ENCODE measurements around the gene SLC37A1.

DNA sequence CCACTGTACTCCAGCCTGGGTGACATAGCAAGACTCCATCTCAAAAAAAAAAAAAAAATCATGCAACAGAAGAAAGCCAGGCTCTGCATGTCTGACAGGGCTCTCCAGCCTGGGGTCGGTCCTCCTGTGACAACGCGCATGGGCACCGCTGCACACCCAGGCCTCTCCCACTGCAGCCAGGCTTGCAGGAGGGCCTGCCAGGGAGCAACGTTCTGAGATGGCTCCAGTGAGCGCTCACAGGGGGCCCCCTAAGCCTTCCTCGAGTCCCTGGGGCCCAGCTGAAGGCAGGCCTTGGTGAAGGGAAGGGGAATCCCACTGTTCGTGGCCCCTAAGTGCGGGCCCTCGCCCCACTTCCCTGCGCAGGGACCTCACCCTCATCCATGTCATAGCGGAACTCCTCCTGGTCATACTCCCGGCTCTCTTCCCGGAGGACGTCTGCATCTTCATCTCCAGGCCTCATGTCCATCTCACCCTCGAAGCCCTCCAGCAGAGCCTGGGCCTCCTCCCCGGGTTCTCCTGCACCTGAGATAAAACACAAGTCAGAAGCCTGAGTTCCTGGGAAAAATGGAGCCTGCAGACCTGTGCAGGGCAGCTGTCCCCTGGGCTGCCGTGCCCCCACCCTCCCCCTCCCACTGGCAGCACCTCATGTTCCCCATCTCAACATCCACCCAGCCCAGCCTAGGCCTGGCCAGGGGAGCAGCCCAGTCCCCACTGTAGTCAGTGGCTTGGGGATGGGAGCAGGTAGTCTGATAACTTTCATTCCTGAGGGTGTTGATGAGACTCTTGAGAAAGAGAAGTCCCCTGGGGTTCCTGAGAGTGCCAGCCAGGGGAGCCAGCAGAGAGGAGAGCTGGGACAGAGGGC is 37.9 kb upstream of the SLC37A1 start:
- TF ChIP-seq REST (IDR thresholded peaks at IDR 0.05) (no peak), CTCF (IDR thresholded peaks at IDR 0.05; ENCODE audit: low read depth, low read length, missing input control) (no peak), FOXA1 (IDR thresholded peaks at IDR 0.05) (no peak)

Data from liver (tissue), 2 donors.